Mucosa of gallbladder (tissue), 1 donor: ENCODE results near the gene IFITM10. TPM values are rescaled to one million over a fixed set of nuclear protein-coding genes. Genes with fewer than 3 reads are reported as not detected.

Experiments
- DNase-seq: peaks from one replicate; pipeline ENCODE4 v3.0.0-alpha.2; 2020; ENCODE audit warnings: low spot score
- total RNA-seq: library from RNA; stranded (reverse); gene quantifications from one replicate; pipeline ENCODE4 v1.2.1, GENCODE V29; 2021
- donor health status: DM: no; HTN: no; CAD: no.

The IFITM10 gene
- total RNA-seq, 1 donor from 2014 or later: 13.9 TPM

GRCh38 chr11:1717745-1718144 is 32.6 kb downstream of the IFITM10 start:
- DNase-seq: no peak

GRCh38 chr11:1714908-1715885 is 35.2 kb downstream of the IFITM10 start:
- no peak for DNase-seq

- no peak for DNase-seq
Observed at GRCh38 chr11:1708716-1709115, 41.7 kb downstream of the IFITM10 start.

- DNase-seq: no peak
Observed at GRCh38 chr11:1707751-1708150, 42.6 kb downstream of the IFITM10 start.

- no peak for DNase-seq
Observed at GRCh38 chr11:1706634-1707400, 43.6 kb downstream of the IFITM10 start.

GRCh38 chr11:1705126-1706052 is 45.0 kb downstream of the IFITM10 start:
- no peak for DNase-seq

- DNase-seq: no peak
Observed at GRCh38 chr11:1703146-1703545, 47.2 kb downstream of the IFITM10 start.

GRCh38 chr11:1702506-1702905 is 47.9 kb downstream of the IFITM10 start:
- DNase-seq: no peak

GRCh38 chr11:1701091-1701807 is 49.1 kb downstream of the IFITM10 start:
- no peak for DNase-seq

GRCh38 chr11:1699771-1700170 is 50.6 kb downstream of the IFITM10 start:
- DNase-seq: no peak

- DNase-seq: no peak
Observed at GRCh38 chr11:1696608-1697570, 53.5 kb downstream of the IFITM10 start, which contains the start of gene KRTAP5-6. TSS of gene KRTAP5-6 (plus strand) at chr11:1697195. CDS start at chr11:1697246, 51 bp downstream.

GRCh38 chr11:1695548-1696108 is 54.8 kb downstream of the IFITM10 start:
- DNase-seq: no peak

GRCh38 chr11:1694846-1695547 is 55.4 kb downstream of the IFITM10 start:
- no peak for DNase-seq

- peak; percentile 91 for DNase-seq
Observed at GRCh38 chr11:1694064-1694845, 56.1 kb downstream of the IFITM10 start.

GRCh38 chr11:1693327-1694063 is 56.9 kb downstream of the IFITM10 start:
- peak; percentile 81 for DNase-seq

- DNase-seq: no peak
Observed at GRCh38 chr11:1692708-1693326, 57.6 kb downstream of the IFITM10 start.
